ENCODE measurements around the gene RNF144B. TPM values are rescaled to one million over a fixed set of nuclear protein-coding genes. Genes with fewer than 3 reads are reported as not detected.
"Not testable (repeated sequence)": the region's sequence is repeated elsewhere in the genome, so short reads cannot be mapped to it uniquely, and the experiment has no call there.

Gene RNF144B
- polyA plus RNA-seq (ENCODE audit: insufficient read length in 12 of 12): 10 to 100 TPM in 7 of 12 donors, 1 to 10 TPM in 4, not detected in 1; 5.4 to 19.7 (median 10.7) TPM
- long read RNA-seq, donor 1: 0 reads
- long read RNA-seq, donor 2: 0 reads
- long read RNA-seq, donor 3: 0 reads
- long read RNA-seq, donor 4, full-length matches to known transcripts: 1 of 14 reads
- long read RNA-seq, donor 4, partial matches to known transcripts: 13 of 14 reads
- long read RNA-seq, donor 4, other reads (novel, unspliced or antisense): 0 of 14 reads
- long read RNA-seq, donor 5: 0 reads
- long read RNA-seq, donor 6, partial matches to known transcripts: 0 of 1 reads
- long read RNA-seq, donor 6, other reads (novel, unspliced or antisense): 0 of 1 reads
- long read RNA-seq, donor 7, full-length matches to known transcripts: 1 of 1 reads
- long read RNA-seq, donor 7, partial matches to known transcripts: 0 of 1 reads
- long read RNA-seq, donor 7, other reads (novel, unspliced or antisense): 0 of 1 reads
- long read RNA-seq, donor 8, full-length matches to known transcripts: 3 of 3 reads
- long read RNA-seq, donor 8, partial matches to known transcripts: 0 of 3 reads
- long read RNA-seq, donor 8, other reads (novel, unspliced or antisense): 0 of 3 reads
- long read RNA-seq, donor 9: 0 reads
- long read RNA-seq, donor 10, full-length matches to known transcripts: 1 of 1 reads
- long read RNA-seq, donor 10, partial matches to known transcripts: 0 of 1 reads
- long read RNA-seq, donor 10, other reads (novel, unspliced or antisense): 0 of 1 reads
- long read RNA-seq, donor 11, full-length matches to known transcripts: 1 of 1 reads
- long read RNA-seq, donor 11, partial matches to known transcripts: 0 of 1 reads
- long read RNA-seq, donor 11, other reads (novel, unspliced or antisense): 0 of 1 reads

DNA sequence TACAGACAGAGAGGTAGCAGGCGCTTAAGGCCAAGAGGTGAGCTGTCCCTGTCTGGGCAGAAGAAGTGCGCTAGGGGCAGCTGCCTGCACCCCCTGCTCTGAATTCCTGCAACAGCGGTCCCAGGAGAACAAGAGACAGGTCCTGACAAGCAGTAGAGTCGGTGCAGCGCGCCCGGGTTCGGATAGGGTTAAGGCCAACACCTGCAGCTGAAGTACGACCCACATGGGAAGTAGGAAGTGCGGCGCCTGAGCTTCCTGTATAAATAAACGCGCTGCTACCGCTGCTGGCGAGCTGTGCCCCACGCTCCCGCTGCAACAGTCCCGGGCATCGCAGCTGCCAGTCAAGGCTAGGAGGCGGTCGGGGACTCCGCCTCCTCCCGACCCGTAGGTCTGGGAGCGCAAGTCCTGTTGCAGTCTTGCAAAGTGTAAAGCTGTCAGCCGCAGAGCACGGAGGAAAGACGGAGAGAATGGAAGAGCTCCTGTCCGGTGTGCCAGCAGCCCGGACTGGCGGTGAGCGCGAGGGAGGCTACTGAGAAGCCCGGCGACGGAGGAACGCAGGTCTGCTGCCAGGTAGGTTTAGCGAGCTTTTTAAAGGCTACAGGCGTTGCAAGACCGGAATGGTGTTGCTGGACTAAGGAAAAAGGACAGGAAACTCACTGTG lies at the start of gene RNF144B:
Gene RNF144B, plus strand, starts transcription at position 290 of the 661 bp plus-strand sequence. CDS start 12,185 bp downstream, outside the sequence.
- DNase-seq: peak; percentile 60

DNA sequence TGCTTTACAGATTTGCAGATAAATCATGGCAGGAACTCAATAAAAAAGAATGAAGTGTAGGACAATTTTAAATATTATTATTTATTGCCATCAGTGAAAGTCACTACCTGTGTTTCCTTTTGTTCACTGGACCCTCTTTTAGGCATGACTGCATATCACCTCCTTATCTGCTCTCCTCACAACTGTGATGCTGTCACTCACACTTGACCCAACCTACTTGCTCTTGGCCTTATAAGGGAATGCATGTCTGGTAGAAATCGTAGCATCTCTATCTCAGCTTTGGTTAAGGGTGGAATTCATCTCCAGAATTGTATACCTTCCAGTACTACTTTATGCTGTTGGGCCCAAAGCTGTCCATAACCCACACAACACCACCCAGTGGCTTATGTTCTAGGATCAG lies 47.6 kb upstream of the RNF144B start:
- no peak for DNase-seq

- no peak for DNase-seq
These were observed 46.2 kb upstream of the RNF144B start for GRCh38 chr6:18340781-18341551.

GRCh38 chr6:18342223-18342622 lies 44.9 kb upstream of the RNF144B start:
- DNase-seq: no peak

DNA sequence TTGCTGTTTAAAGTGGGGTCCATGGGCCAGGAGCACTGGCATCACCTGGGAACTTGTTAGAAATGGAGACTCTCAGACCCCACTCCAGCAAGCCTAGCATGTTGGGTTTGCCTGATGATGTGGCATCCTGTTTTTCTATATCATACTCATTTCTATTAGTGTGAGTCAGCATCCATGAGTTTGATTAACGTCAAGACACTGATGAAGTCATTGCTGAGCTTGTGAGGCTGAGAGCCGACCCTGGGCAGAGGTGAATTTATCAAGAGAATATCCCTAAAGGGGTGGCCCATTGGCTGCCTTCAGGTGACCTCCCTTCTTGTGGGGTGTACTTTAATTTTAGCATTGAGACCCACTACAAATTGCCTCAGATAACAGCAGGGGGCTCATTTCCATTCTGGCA lies 43.4 kb upstream of the RNF144B start:
- no peak for DNase-seq

- no peak for DNase-seq
These were observed 40.1 kb upstream of the RNF144B start for GRCh38 chr6:18347021-18347577.

DNA sequence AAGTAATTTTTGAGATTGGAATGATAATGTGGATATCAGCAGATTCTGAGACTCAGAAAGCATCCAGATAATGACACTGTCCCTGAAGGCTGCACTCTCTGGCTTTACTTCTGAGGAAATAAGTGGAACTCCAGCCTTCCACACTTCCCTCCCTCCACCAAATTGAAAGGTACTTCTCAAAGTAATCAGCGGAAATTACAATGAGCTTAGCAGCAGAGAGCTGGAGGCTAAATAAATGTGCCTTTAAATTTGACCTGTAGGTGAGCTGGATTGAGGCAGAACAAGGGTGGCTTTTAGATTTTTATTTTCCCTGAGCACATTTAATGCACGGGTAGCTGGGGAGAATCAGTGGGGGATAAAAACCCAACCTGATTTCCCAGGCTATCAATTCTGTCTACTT lies 39.3 kb upstream of the RNF144B start:
- DNase-seq: no peak

GRCh38 chr6:18349386-18349785 lies 37.8 kb upstream of the RNF144B start:
- DNase-seq: no peak

DNA sequence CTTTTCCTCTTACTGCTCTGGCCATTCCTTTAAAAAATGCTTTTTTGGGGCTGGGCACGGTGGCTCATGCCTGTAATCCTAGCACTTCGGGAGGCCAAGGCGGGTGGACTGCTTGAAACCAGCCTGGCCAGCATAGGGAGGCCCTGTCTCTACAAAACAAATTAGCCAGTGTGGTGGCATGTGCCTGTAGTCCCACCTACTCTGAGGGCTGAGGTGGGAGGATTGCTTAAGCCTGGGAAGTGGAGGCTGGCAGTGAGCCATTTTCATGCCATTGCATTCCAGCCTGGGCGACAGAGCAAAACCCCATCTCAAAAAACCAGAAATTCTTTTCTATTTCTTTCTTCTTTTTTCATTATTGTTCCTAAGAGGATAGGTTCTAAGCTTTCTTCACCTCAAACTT lies 36.9 kb upstream of the RNF144B start:
- DNase-seq: no peak

DNA sequence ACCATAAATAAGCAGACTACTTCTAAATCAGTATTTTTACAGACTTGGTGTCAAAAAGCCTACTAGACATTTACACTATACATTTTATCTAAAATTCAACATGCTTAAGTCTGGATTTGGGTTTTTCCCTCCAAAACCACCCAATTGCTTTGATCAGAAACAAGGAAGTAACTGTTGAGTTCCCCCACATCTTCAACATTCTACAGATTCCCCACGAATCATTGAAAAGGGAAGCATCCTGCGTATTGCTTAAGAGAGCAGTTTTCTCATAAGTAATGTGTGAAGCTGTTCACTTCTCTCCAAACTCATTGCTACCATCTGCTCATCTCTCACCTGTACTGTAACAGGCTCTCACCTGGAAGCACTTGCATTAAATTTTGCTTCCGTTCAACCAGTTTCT lies 36.4 kb upstream of the RNF144B start:
- no peak for DNase-seq

- DNase-seq: no peak
These were observed 35.1 kb upstream of the RNF144B start for GRCh38 chr6:18352001-18352400.

DNA sequence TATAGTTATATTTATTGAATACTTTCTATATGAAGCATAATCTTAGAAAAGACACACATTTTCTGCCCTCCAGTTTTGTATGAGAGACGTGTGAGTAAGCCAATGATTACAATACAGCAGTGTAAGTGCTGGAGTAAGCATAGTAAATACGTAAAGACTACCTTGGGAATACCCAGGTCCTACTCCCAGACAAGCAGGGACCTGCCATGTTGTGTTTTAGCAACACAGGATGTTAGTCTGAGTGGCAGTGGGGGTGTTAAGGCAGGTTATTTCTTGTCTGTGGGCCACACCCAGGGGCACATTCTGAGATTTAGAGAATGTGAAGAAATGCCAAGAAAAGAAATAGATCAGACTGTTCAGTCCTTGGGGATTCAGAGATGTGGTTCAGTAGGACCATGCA lies 34.3 kb upstream of the RNF144B start:
- no peak for DNase-seq

DNA sequence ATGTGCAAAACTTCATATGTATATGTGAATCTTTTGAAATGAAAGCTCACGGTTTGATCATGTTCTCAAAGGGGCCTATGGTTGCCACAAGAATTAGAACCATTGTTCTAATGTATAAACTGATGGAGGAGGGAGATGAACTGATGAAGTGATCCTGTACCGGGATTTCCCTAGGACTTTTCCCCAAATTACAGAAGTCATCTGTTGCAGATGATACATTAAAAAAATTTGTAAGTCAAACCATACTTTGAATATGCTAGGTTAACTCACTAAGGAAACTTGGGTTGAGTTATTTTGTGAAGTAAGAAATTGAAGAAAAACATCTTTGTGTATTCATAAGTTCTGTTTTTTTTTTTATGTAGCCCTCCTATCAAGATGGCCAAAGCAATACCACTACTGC lies 33.9 kb upstream of the RNF144B start:
- no peak for DNase-seq

DNA sequence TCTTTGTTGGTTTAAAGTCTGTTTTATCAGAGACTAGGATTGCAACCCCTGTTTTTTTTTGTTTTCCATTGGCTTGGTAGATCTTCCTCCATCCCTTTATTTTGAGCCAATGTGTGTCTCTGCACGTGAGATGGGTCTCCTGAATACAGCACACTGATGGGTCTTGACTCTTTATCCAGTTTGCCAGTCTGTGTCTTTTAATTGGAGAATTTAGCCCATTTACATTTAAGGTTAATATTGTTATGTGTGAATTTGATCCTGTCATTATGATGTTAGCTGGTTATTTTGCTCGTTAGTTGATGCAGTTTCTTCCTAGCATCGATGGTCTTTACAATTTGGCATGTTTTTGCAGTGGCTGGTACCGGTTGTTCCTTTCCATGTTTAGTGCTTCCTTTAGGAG lies 29.6 kb upstream of the RNF144B start:
- not testable (repeated sequence) for DNase-seq

GRCh38 chr6:18359237-18359885 lies 27.8 kb upstream of the RNF144B start:
- no peak for DNase-seq

DNA sequence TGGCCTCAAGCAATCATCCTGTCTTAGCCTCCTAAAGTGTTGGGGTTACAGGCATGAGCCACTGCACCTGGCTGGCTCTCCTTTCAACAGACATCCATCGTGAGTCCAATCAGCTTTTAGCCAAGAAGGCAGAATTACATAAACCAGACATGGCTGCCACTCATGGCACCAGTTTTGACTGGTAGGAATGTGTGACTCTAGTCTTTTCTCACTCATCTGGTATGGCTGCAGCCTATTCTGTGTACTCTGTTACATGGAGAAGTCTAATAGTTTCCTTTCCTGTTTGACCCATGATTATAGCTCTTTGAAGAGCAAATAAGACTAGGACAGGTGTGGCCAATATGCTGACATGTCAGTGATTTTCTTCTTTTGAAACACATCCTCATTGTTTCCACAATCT lies 27.0 kb upstream of the RNF144B start:
- DNase-seq: no peak

- DNase-seq: peak; percentile 46
These were observed 25.0 kb upstream of the RNF144B start for GRCh38 chr6:18362058-18362561.

DNA sequence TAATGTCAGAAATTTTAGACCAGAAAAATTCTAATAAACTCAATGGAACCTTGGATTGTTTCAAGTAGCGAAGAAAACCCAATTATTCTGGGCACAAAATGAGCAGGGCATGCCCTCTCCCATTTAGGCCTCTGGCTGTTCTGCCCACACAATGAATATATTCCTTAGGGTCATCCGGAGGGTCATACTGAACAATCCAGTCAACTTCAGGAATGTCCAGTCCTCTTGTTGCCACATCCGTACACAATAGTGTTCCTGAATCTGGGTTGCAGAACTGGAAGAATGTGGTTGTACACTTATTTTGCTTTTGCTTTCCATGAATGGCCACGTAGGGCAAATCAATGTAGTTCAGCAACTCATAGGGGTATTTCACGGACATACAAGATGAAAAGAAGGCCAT lies 23.4 kb upstream of the RNF144B start:
- no peak for DNase-seq

- not testable (repeated sequence) for DNase-seq
These were observed 22.6 kb upstream of the RNF144B start for GRCh38 chr6:18364561-18364960.

- no peak for DNase-seq
These were observed 19.8 kb upstream of the RNF144B start for GRCh38 chr6:18367371-18367770.

All from muscle of arm (tissue), 14 donors.